ENCODE measurements around the gene ISL2.
A peak's percentile ranks its signal among the peaks of the same experiment; 100 is the strongest.
"Not testable (repeated sequence)": the region's sequence is repeated elsewhere in the genome, so short reads cannot be mapped to it uniquely, and the experiment has no call there.

ISL2 gene

DNA sequence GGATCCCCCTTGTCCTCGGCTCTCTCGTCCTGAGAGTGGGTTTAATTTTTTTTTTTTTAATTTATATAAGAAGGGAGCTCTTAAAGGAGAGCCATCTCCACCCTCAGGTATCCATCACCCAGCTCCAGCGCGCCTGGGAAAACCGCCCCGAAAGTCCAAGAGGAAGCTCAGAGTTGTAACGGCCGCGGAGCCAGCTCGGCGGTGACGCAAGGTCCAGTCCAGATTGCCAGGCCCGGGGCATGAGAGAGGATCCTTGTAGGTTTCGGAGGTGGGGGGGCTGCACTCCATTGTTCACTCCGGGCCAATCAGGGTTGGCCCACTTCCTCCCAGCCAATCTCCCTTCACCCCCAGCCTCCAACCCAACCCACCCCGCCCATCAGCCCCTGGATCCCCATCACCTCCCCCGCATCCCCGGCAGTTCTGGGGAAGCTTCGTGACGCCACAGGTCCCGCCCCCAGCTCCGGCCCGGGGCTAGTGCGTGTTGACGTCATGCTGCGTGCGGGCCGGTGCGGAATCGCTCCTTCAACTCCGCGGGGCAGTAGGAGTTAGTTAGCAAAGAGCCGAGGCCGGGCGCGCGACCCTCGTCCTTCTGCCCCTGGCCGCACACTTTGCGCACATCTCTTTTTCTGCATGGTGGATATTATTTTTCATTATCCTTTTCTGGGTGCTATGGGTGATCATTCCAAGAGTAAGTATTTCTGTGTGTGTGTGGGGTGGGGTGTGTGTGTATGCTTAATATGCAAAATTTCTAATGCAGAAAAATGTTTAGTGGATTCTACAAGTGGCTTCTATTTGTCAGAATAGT, at the start of gene ISL2:
Gene ISL2, plus strand, starts transcription at position 520 of the 805 bp plus-strand sequence. Its CDS starts 111 bp downstream, at position 631.
- H3K36me3 ChIP-seq (ENCODE audit: insufficient read depth, low read length): no peaks in the 10 kb centered on the region
- H3K4me1 ChIP-seq (ENCODE audit: control insufficient read depth, insufficient read depth, low read length, unreplicated experiment): peaks cover 17% of the 10 kb centered on the region
- H3K79me2 ChIP-seq (ENCODE audit: control insufficient read depth, insufficient read depth, low read length, unreplicated experiment): peaks cover 3% of the 10 kb centered on the region
- H2AFZ ChIP-seq (ENCODE audit: low read length, unreplicated experiment): peak within 1 kb of the TSS; percentile 66
- peaks cover 60% of the 10 kb centered on the region for H3K27me3 ChIP-seq (ENCODE audit: insufficient read depth, low read length)
- H3K4me3 ChIP-seq (ENCODE audit: low read depth, low read length): peak within 1 kb of the TSS; percentile 89
- peak within 1 kb of the TSS; percentile 34 for H3K27ac ChIP-seq (ENCODE audit: low read depth, low read length)

DNA sequence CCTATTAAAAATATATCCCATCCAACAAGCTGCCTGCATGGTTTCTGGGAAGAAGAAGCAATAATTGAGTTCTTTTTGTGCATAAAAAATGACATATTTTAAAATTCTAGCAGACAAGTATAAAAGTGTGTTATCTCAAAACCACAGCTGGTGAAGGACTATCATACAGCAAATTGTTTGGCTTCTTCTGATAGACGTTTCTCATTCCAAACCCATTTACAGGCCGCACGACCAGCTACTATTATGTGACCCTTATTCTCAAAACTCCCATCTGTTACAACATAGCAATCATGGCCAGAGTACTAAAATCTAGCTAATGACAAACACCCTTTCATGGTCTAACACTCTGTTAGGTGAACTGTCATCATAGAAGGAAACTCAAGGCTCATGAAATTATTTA, 47.0 kb upstream of the ISL2 start:
- Histone ChIP-seq H2AFZ (ENCODE audit: low read length, unreplicated experiment) (no peak overlapping the region), H3K27ac (ENCODE audit: low read depth, low read length) (no peak overlapping the region), H3K4me1 (ENCODE audit: control insufficient read depth, insufficient read depth, low read length, unreplicated experiment) (peaks cover 21% of the 10 kb centered on the region), H3K79me2 (ENCODE audit: control insufficient read depth, insufficient read depth, low read length, unreplicated experiment) (peaks cover 20% of the 10 kb centered on the region), H3K36me3 (ENCODE audit: insufficient read depth, low read length) (peaks cover 3% of the 10 kb centered on the region), H3K27me3 (ENCODE audit: insufficient read depth, low read length) (no peaks in the 10 kb centered on the region), H3K4me3 (ENCODE audit: low read depth, low read length) (no peak overlapping the region)

DNA sequence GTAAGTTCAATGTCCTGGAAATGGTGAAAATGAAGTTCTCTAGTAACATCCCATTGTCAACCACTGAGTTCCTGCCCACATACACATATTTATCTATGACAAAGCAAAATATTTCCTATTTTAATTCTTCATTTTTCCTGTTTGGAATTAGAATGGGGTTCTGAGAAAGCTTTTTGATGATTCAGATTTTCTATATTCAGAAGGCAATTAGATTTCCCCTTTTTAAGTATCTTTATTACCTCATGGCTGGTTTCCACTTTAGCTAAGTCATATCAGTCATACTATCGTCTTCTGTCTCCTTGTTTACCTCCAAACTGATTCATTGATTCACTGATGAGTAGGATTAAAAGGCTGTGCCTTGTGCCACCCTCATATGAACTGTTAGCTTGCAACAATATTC, 43.2 kb upstream of the ISL2 start:
- H3K4me1 ChIP-seq (ENCODE audit: control insufficient read depth, insufficient read depth, low read length, unreplicated experiment): peaks cover 12% of the 10 kb centered on the region
- H3K36me3 ChIP-seq (ENCODE audit: insufficient read depth, low read length): peaks cover 3% of the 10 kb centered on the region; the same call in 1 of the 2 replicates
- H2AFZ ChIP-seq (ENCODE audit: low read length, unreplicated experiment): no peak overlapping the region
- H3K27ac ChIP-seq (ENCODE audit: low read depth, low read length): peak overlapping the region; percentile 49; the same call in 1 of the 2 replicates
- peaks cover 52% of the 10 kb centered on the region for H3K79me2 ChIP-seq (ENCODE audit: control insufficient read depth, insufficient read depth, low read length, unreplicated experiment)
- H3K27me3 ChIP-seq (ENCODE audit: insufficient read depth, low read length): no peaks in the 10 kb centered on the region
- no peak overlapping the region for H3K4me3 ChIP-seq (ENCODE audit: low read depth, low read length)

DNA sequence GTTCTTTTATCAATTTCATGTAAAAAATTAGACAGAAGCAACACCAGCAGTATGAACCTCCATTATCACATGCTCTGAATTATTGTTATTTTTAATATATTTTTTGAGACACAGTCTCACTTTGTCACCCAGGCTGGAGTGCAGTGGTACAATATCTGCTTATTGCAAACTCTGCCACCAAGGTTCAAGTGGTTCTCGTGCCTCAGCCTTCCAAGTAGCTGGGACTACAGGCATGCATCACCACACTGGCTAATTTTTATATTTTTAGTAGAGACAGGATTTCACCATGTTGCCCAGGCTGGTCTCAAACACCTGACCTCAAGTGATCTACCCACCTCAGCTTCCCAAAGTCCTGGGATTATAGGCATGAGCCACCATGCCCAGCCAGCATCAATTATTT, 42.1 kb upstream of the ISL2 start:
- not testable (repeated sequence) for H3K36me3 ChIP-seq (ENCODE audit: insufficient read depth, low read length); H2AFZ ChIP-seq (ENCODE audit: low read length, unreplicated experiment); H3K4me3 ChIP-seq (ENCODE audit: low read depth, low read length); H3K27me3 ChIP-seq (ENCODE audit: insufficient read depth, low read length); H3K27ac ChIP-seq (ENCODE audit: low read depth, low read length)
- H3K79me2 ChIP-seq (ENCODE audit: control insufficient read depth, insufficient read depth, low read length, unreplicated experiment): peaks cover 62% of the 10 kb centered on the region
- H3K4me1 ChIP-seq (ENCODE audit: control insufficient read depth, insufficient read depth, low read length, unreplicated experiment): peaks cover 12% of the 10 kb centered on the region

DNA sequence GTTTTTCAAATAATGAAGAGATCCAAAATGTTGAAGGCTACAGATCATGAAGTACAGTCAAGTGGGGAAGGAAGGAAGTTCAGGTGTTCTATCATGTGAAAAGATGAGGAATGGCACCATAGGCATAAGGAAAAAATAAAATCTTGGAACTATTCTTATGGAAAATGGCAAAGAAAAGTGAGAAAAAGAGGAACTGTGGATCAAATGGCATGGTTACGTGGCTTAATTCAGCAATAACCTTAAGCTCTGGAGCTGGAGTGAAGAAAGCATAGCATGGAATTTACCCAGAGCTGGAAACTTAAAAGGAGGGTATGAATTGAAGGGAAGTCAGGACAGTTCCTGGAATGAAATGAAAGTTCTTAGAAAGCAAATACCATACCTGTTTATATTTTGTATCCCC, 39.7 kb upstream of the ISL2 start:
- H3K4me1 ChIP-seq (ENCODE audit: control insufficient read depth, insufficient read depth, low read length, unreplicated experiment): peaks cover 12% of the 10 kb centered on the region
- no peaks in the 10 kb centered on the region for H3K27me3 ChIP-seq (ENCODE audit: insufficient read depth, low read length)
- no peak overlapping the region for H2AFZ ChIP-seq (ENCODE audit: low read length, unreplicated experiment)
- peaks cover 3% of the 10 kb centered on the region; the same call in 1 of the 2 replicates for H3K36me3 ChIP-seq (ENCODE audit: insufficient read depth, low read length)
- H3K27ac ChIP-seq (ENCODE audit: low read depth, low read length): no peak overlapping the region
- H3K4me3 ChIP-seq (ENCODE audit: low read depth, low read length): no peak overlapping the region
- H3K79me2 ChIP-seq (ENCODE audit: control insufficient read depth, insufficient read depth, low read length, unreplicated experiment): peaks cover 84% of the 10 kb centered on the region

DNA sequence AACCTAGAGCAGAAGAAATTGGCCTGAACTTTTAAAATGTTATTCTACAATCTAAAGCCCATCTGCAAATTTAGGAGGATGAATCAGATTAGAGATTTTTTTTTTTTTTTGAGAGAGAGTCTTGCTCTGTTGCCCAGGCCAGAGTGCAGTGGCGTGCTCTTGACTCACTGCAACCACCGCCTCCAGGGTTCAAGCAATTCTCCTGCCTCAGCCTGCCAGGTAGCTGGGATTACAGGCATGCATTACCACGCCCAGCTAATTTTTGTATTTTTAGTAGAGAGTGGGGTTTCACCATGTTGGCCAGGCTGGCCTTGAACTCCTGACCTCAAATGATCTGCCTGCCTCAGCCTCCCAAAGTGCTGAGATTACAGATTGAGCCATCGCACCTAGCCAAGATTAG, 38.6 kb upstream of the ISL2 start:
- H3K4me3 ChIP-seq (ENCODE audit: low read depth, low read length); H3K27me3 ChIP-seq (ENCODE audit: insufficient read depth, low read length); H3K36me3 ChIP-seq (ENCODE audit: insufficient read depth, low read length); H2AFZ ChIP-seq (ENCODE audit: low read length, unreplicated experiment); H3K27ac ChIP-seq (ENCODE audit: low read depth, low read length): not testable (repeated sequence)
- peaks cover 89% of the 10 kb centered on the region for H3K79me2 ChIP-seq (ENCODE audit: control insufficient read depth, insufficient read depth, low read length, unreplicated experiment)
- H3K4me1 ChIP-seq (ENCODE audit: control insufficient read depth, insufficient read depth, low read length, unreplicated experiment): peaks cover 12% of the 10 kb centered on the region

DNA sequence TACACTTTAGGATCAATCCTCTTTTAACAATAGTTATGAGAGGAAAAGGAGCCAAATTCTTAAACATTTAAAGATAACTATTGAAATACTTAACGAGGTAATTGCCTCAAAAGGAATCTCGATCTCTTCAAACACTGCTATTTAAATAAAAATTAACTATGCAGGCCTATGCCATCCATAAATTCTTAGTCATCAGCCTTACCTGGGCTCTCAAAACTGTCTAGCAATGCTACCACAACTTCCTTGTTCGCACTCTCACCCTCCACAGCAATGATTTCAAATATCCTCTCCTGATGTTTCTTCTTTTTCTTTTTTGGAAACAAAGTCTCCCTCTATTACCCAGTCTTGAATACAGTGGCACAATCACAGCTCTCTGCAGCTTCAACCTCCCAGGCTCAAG, 37.6 kb upstream of the ISL2 start:
- H3K36me3 ChIP-seq (ENCODE audit: insufficient read depth, low read length): no peaks in the 10 kb centered on the region
- peaks cover 90% of the 10 kb centered on the region for H3K79me2 ChIP-seq (ENCODE audit: control insufficient read depth, insufficient read depth, low read length, unreplicated experiment)
- no peaks in the 10 kb centered on the region for H3K27me3 ChIP-seq (ENCODE audit: insufficient read depth, low read length)
- no peak overlapping the region for H3K27ac ChIP-seq (ENCODE audit: low read depth, low read length)
- H3K4me1 ChIP-seq (ENCODE audit: control insufficient read depth, insufficient read depth, low read length, unreplicated experiment): peaks cover 3% of the 10 kb centered on the region
- no peak overlapping the region for H3K4me3 ChIP-seq (ENCODE audit: low read depth, low read length)
- no peak overlapping the region for H2AFZ ChIP-seq (ENCODE audit: low read length, unreplicated experiment)

DNA sequence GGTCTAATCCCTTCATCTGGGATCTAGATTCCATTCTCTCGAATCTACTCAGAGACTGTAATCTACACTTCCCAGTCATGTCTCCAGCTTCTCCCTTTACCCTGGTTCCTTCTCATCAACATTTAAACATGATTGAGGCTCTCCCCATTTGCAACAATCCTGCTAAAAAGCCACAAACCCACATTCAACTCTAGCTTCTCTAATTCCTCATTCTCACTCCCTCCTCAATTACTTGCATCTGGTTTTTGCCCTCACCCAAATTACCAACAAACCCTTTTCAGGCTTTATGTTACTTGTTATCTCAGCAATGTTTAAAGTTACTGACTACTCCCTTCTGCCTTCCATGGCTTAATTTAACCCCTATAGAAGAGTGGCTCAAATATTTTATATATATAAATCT, 36.8 kb upstream of the ISL2 start:
- H3K27me3 ChIP-seq (ENCODE audit: insufficient read depth, low read length): no peaks in the 10 kb centered on the region
- peaks cover under 1% of the 10 kb centered on the region for H3K4me1 ChIP-seq (ENCODE audit: control insufficient read depth, insufficient read depth, low read length, unreplicated experiment)
- H2AFZ ChIP-seq (ENCODE audit: low read length, unreplicated experiment): no peak overlapping the region
- peaks cover 87% of the 10 kb centered on the region for H3K79me2 ChIP-seq (ENCODE audit: control insufficient read depth, insufficient read depth, low read length, unreplicated experiment)
- H3K36me3 ChIP-seq (ENCODE audit: insufficient read depth, low read length): no peaks in the 10 kb centered on the region
- H3K4me3 ChIP-seq (ENCODE audit: low read depth, low read length): no peak overlapping the region
- H3K27ac ChIP-seq (ENCODE audit: low read depth, low read length): no peak overlapping the region

DNA sequence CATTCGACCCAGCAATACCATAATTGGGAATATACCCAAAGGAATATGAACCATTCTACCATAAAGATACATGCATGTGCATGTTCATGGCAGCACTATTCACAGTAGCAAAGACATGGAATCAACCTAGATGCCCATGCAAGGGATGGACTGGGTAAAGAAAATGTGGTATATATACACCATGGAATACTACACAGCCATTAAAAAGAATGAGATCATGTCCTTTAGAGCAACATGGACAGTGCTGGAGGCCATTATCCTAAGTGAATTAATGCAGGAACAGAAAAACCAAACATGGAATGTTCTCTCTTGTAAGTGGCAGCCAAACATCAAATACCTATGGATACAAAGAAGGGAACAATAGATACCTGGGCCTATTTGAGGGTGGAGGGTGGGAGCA, 32.7 kb upstream of the ISL2 start:
- H3K27me3 ChIP-seq (ENCODE audit: insufficient read depth, low read length): no peaks in the 10 kb centered on the region
- peaks cover 86% of the 10 kb centered on the region for H3K79me2 ChIP-seq (ENCODE audit: control insufficient read depth, insufficient read depth, low read length, unreplicated experiment)

DNA sequence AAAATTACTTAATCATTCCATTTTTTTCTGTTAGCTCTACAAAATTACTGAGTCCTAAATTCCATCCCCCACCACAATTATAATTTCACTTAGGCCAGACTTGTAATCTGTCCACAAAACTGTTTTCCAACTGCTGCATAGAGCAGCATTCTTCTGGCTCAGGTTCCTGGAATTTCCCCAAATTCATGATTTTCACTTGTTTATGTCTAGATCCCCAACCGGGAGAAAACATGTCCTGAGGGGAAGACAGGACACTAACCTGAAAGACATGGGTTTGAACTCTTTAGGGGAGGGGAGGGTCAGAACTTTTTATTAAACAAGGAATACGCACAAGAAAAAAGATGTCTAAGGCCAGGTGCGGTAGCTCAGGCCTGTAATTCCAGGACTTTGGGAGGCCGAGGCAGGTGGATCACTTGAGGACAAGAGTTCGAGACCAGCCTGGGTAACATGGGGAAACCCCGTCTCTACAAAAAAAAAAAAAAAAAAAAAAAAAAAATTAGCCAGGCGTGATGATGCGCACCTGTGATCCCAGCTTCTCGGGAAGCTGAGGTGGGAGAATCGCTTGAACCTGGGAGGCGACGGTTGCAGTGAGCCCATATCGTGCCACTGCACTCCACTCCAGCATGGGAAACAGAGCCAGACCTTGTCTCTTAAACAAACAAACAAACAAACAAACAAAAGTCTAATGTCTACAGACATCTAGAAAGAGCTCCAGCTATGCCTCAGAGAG, 26.8 kb upstream of the ISL2 start:
- peaks cover 22% of the 10 kb centered on the region for H3K4me1 ChIP-seq (ENCODE audit: control insufficient read depth, insufficient read depth, low read length, unreplicated experiment)
- H3K27me3 ChIP-seq (ENCODE audit: insufficient read depth, low read length): no peaks in the 10 kb centered on the region
- peak overlapping the region; percentile 97 for H3K4me3 ChIP-seq (ENCODE audit: low read depth, low read length)
- no peak overlapping the region for H2AFZ ChIP-seq (ENCODE audit: low read length, unreplicated experiment)
- peaks cover 56% of the 10 kb centered on the region for H3K79me2 ChIP-seq (ENCODE audit: control insufficient read depth, insufficient read depth, low read length, unreplicated experiment)
- H3K27ac ChIP-seq (ENCODE audit: low read depth, low read length): no peak overlapping the region
- no peaks in the 10 kb centered on the region for H3K36me3 ChIP-seq (ENCODE audit: insufficient read depth, low read length)

More for the DNA sequence above, 32.7 kb upstream of the ISL2 start:
- H3K36me3 ChIP-seq (ENCODE audit: insufficient read depth, low read length): no peaks in the 10 kb centered on the region
- H3K4me1 ChIP-seq (ENCODE audit: control insufficient read depth, insufficient read depth, low read length, unreplicated experiment): no peaks in the 10 kb centered on the region
- no peak overlapping the region for H3K27ac ChIP-seq (ENCODE audit: low read depth, low read length)
- no peak overlapping the region for H2AFZ ChIP-seq (ENCODE audit: low read length, unreplicated experiment)
- no peak overlapping the region for H3K4me3 ChIP-seq (ENCODE audit: low read depth, low read length)
